ENCODE measurements around the gene KCNJ18.

DNA sequence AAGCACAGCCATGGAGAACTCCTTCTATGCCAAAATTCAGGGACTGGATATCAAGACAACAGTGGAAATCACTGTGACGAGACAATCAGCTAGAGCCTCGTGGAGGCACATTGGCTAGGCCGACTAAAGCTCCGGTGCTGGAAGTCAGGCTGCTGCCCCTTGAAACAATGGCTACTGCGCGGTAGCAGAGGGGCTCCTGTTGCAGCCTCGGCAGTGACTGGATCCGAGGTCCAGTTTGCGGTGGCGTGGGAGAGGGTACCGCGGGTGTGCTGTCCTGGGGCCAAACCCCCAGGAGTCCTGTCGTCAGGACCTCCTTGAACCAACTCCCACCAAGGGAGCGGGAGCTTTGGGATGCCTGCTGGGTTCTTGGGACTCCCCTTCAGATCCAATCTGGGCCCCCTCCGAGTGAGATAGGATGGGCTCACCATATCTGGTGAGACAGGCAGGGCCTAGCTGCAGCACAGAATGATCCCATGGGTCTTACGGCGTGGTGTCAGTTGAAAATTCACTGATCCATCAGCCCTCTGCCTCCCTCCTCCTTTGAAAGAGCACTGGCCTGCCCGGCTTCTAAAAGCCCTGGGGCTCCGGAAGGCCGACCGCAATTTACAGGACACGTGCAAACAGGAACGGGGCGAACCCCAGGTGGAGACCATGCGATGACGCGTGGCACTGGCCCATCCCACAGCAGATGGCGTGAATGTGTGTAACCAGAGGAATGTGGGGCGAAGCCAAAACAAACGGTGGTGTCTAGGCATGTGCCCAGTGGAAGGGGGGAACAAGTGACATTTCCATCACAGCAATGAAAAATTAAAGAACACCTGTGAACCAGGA is 15.8 kb upstream of the KCNJ18 start:
- TF ChIP-seq, protein P1, sequence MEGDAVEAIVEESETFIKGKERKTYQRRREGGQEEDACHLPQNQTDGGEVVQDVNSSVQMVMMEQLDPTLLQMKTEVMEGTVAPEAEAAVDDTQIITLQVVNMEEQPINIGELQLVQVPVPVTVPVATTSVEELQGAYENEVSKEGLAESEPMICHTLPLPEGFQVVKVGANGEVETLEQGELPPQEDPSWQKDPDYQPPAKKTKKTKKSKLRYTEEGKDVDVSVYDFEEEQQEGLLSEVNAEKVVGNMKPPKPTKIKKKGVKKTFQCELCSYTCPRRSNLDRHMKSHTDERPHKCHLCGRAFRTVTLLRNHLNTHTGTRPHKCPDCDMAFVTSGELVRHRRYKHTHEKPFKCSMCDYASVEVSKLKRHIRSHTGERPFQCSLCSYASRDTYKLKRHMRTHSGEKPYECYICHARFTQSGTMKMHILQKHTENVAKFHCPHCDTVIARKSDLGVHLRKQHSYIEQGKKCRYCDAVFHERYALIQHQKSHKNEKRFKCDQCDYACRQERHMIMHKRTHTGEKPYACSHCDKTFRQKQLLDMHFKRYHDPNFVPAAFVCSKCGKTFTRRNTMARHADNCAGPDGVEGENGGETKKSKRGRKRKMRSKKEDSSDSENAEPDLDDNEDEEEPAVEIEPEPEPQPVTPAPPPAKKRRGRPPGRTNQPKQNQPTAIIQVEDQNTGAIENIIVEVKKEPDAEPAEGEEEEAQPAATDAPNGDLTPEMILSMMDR (IDR thresholded peaks at IDR 0.05 in 4 of 5, conservative IDR thresholded peaks at IDR 0.05 in 1 of 5): no peak
- no peak for TF ChIP-seq POLR2A (IDR thresholded peaks at IDR 0.05)

All from gastrocnemius medialis (tissue), 4 donors.